DOHH2 (cell line): ENCODE measurements around the gene NOL4L.

ENCODE experiments used
- H3F3A ChIP-seq: fragments of 200-600 bp; sonication (generic), shearing (Covaris generic); 2 replicates; pipeline ENCODE4 v1.6.0; 2016; ENCODE audit warnings: antibody characterized with exemption, mild to moderate bottlenecking; ENCODE audit not compliant: control insufficient read depth, insufficient read depth
- H3K27ac ChIP-seq: fragments of 200-600 bp; sonication (generic); 2 replicates; pipeline ENCODE4 v1.5.1; 2014; ENCODE audit warnings: low read depth, mild to moderate bottlenecking, low read length, moderate library complexity
- H3K27me3 ChIP-seq: fragments of 200-600 bp; sonication (generic); 2 replicates; pipeline ENCODE4 v1.6.1; 2014; ENCODE audit warnings: mild to moderate bottlenecking, low read length, mixed read lengths; ENCODE audit not compliant: control insufficient read depth
- H3K36me3 ChIP-seq: fragments of 200-600 bp; sonication (generic); 2 replicates; pipeline ENCODE4 v1.6.1; 2014; ENCODE audit warnings: mild to moderate bottlenecking, low read length, moderate library complexity, mixed read lengths; ENCODE audit not compliant: control insufficient read depth
- H3K4me1 ChIP-seq: fragments of 200-600 bp; sonication (generic); 2 replicates; pipeline ENCODE4 v1.6.1; 2014; ENCODE audit warnings: mild to moderate bottlenecking, low read length, mixed read lengths; ENCODE audit not compliant: control insufficient read depth
- H3K4me2 ChIP-seq: fragments of 200-600 bp; sonication (generic); 2 replicates; pipeline ENCODE4 v1.6.0; 2014; ENCODE audit warnings: mild to moderate bottlenecking, low read length, moderate library complexity
- H3K4me3 ChIP-seq: fragments of 200-600 bp; sonication (generic); 2 replicates; pipeline ENCODE4 v1.5.1; 2014; ENCODE audit warnings: mild to moderate bottlenecking, low read length, mixed read lengths
- H3K79me2 ChIP-seq: fragments of 200-600 bp; sonication (generic); 2 replicates; pipeline ENCODE4 v1.6.1; 2014; ENCODE audit warnings: mild to moderate bottlenecking, low read length, mixed read lengths; ENCODE audit not compliant: control insufficient read depth
- H3K9me2 ChIP-seq: fragments of 200-600 bp; sonication (generic); replicated peaks from 2 replicates; pipeline ENCODE4 v1.6.1; 2014; ENCODE audit warnings: mild to moderate bottlenecking, low read length, mixed read lengths; ENCODE audit not compliant: control insufficient read depth
- H3K9me3 ChIP-seq: fragments of 200-600 bp; sonication (generic); 2 replicates; pipeline ENCODE4 v1.6.1; 2014; ENCODE audit warnings: antibody characterized with exemption, low read length, mixed read lengths; ENCODE audit not compliant: control insufficient read depth, insufficient read depth
- H4K20me1 ChIP-seq: fragments of 200-600 bp; sonication (generic); 2 replicates; pipeline ENCODE4 v1.6.0; 2014; ENCODE audit warnings: low read depth, mild to moderate bottlenecking, antibody characterized with exemption, low read length, moderate library complexity; ENCODE audit not compliant: control insufficient read depth, insufficient read depth
- CTCF ChIP-seq: fragments of 200-600 bp; sonication (generic); IDR thresholded peaks from one replicate; pipeline ENCODE4 v1.5.1; 2014; ENCODE audit warnings: antibody characterized with exemption, mild to moderate bottlenecking, low read depth, low read length; ENCODE audit not compliant: poor library complexity, severe bottlenecking
- EZH2phosphoT487 ChIP-seq: fragments of 200-600 bp; sonication (generic); IDR thresholded peaks from 2 replicates; pipeline ENCODE4 v1.6.1; 2017; ENCODE audit warnings: borderline replicate concordance, mild to moderate bottlenecking, antibody characterized with exemption, low read length, moderate library complexity, mixed read lengths

NOL4L gene

GRCh38 chr20:32577657-32578056 lies 7.5 kb downstream of the NOL4L start:
- no peaks in the 10 kb centered on the region for H3K79me2 ChIP-seq

GRCh38 chr20:32577023-32577422 lies 8.1 kb downstream of the NOL4L start:
- H4K20me1 ChIP-seq, result no peaks in the 10 kb centered on the region
- H3K79me2 ChIP-seq, result no peaks in the 10 kb centered on the region
- H3K4me1 ChIP-seq, result peaks cover 11% of the 10 kb centered on the region
- no peaks in the 10 kb centered on the region for H3K9me3 ChIP-seq
- no peaks in the 10 kb centered on the region for H3K9me2 ChIP-seq
- TF ChIP-seq CTCF, result no peak
- no peak for TF ChIP-seq EZH2phosphoT487
- H3K4me3 ChIP-seq, result no peak overlapping the region
- H3K27ac ChIP-seq, result no peak overlapping the region
- no peaks in the 10 kb centered on the region for H3F3A ChIP-seq
- H3K36me3 ChIP-seq, result no peaks in the 10 kb centered on the region
- no peak overlapping the region for H3K4me2 ChIP-seq
- no peaks in the 10 kb centered on the region for H3K27me3 ChIP-seq

More at GRCh38 chr20:32577657-32578056, 7.5 kb downstream of the NOL4L start:
- peaks cover 17% of the 10 kb centered on the region for H3K4me1 ChIP-seq
- no peaks in the 10 kb centered on the region for H4K20me1 ChIP-seq
- no peaks in the 10 kb centered on the region for H3K27me3 ChIP-seq
- no peaks in the 10 kb centered on the region for H3F3A ChIP-seq
- no peaks in the 10 kb centered on the region for H3K9me2 ChIP-seq
- no peak overlapping the region for H3K4me2 ChIP-seq
- H3K27ac ChIP-seq, result no peak overlapping the region
- no peaks in the 10 kb centered on the region for H3K9me3 ChIP-seq
- no peak overlapping the region for H3K4me3 ChIP-seq
- no peaks in the 10 kb centered on the region for H3K36me3 ChIP-seq
- no peak for TF ChIP-seq EZH2phosphoT487
- TF ChIP-seq CTCF, result no peak

DNA sequence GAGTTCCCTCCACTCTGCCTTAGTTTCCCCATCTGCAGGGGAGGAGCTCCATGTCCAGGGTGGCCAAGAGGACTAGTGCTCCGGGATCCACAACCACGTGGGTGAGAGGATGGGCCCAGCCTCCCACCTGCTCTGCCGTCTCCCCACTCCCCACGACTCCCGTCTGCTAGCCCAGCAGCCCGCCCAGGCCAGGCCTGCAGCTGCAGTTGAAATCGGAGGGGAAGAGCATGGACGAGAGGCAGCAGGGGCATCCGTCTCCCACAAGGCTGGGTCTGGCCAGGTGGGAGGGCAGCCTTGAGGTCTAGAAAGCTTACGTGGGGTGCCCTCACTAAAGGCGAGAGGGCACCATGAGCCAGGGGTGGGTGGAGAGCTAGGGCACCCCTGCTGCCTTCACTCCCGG lies 8.6 kb downstream of the NOL4L start:
- H4K20me1 ChIP-seq, result no peaks in the 10 kb centered on the region
- peaks cover 6% of the 10 kb centered on the region for H3K4me1 ChIP-seq
- H3K36me3 ChIP-seq, result no peaks in the 10 kb centered on the region
- H3K27ac ChIP-seq, result no peak overlapping the region
- TF ChIP-seq EZH2phosphoT487 (no peak), CTCF (no peak)
- H3F3A ChIP-seq, result no peaks in the 10 kb centered on the region
- no peaks in the 10 kb centered on the region for H3K9me2 ChIP-seq
- no peak overlapping the region for H3K4me3 ChIP-seq
- no peaks in the 10 kb centered on the region for H3K27me3 ChIP-seq
- H3K9me3 ChIP-seq, result no peaks in the 10 kb centered on the region
- H3K79me2 ChIP-seq, result no peaks in the 10 kb centered on the region
- H3K4me2 ChIP-seq, result no peak overlapping the region

DNA sequence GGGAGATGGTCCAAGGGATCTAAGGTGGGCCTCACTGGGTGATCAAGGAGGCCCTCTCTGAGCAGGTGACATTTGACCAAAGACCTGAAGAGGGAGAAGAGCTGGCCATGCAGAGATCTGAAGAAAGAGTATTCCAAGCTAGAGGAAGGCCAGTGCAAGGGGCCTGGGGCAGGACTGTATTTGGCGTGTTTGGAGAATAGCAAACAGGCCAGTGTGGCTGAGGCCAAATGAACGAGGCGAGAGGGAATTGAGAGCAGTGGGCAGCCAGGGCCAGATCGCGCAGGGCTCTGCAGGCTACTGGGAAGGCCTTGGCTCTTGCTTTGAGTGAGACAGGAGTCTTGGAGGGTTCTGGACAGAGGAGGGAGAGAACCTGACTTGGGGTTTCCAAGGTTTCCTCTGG lies 9.3 kb downstream of the NOL4L start:
- no peaks in the 10 kb centered on the region; the same call in 1 of the 2 replicates for H3K4me1 ChIP-seq
- H3K9me3 ChIP-seq, result no peaks in the 10 kb centered on the region
- TF ChIP-seq CTCF (no peak), EZH2phosphoT487 (no peak)
- no peak overlapping the region for H3K27ac ChIP-seq
- no peak overlapping the region for H3K4me2 ChIP-seq
- H4K20me1 ChIP-seq, result no peaks in the 10 kb centered on the region
- no peaks in the 10 kb centered on the region for H3K36me3 ChIP-seq
- H3K4me3 ChIP-seq, result no peak overlapping the region
- no peaks in the 10 kb centered on the region for H3K79me2 ChIP-seq
- H3F3A ChIP-seq, result no peaks in the 10 kb centered on the region
- H3K27me3 ChIP-seq, result no peaks in the 10 kb centered on the region
- no peaks in the 10 kb centered on the region for H3K9me2 ChIP-seq
